ENCODE data around the gene KAZN. TPM values are rescaled to one million over a fixed set of nuclear protein-coding genes. Genes with fewer than 3 reads are reported as not detected.

The KAZN gene
- polyA plus RNA-seq, 1 donor from 2014 or later = 20.6 TPM

- no peak overlapping the region for H2AFZ ChIP-seq (ENCODE audit: low read depth, low read length)
- TF ChIP-seq POLR2AphosphoS5 (IDR thresholded peaks at IDR 0.05) (no peak), MXI1 (conservative IDR thresholded peaks at IDR 0.05; ENCODE audit: poor library complexity, severe bottlenecking) (no peak)
- no peaks in the 10 kb centered on the region for H4K20me1 ChIP-seq (ENCODE audit: insufficient read depth)
- H3K9ac ChIP-seq (ENCODE audit: low read length) = no peak overlapping the region
- H3K27ac ChIP-seq (ENCODE audit: low read length) = no peak overlapping the region
- no peaks in the 10 kb centered on the region for H3K9me2 ChIP-seq (ENCODE audit: insufficient read depth, low read length)
- no peak overlapping the region for H3K4me3 ChIP-seq (ENCODE audit: low read length)
- no peaks in the 10 kb centered on the region for H3K9me3 ChIP-seq (ENCODE audit: low read length)
- H3K27me3 ChIP-seq (ENCODE audit: insufficient read depth, low read depth, low read length) = no peaks in the 10 kb centered on the region
- no peaks in the 10 kb centered on the region for H3F3A ChIP-seq (ENCODE audit: insufficient read depth, low read length, poor library complexity, severe bottlenecking)
- no peaks in the 10 kb centered on the region for H3K79me2 ChIP-seq (replicated peaks; ENCODE audit: insufficient read depth, low read length)
- no peaks in the 10 kb centered on the region for H3K36me3 ChIP-seq (ENCODE audit: insufficient read depth, low read length)
- no peak overlapping the region for H3K4me2 ChIP-seq (ENCODE audit: low read length)
These were observed 430.1 kb downstream of the KAZN start for GRCh38 chr1:15028616-15029015.

GRCh38 chr1:15029036-15029435 lies 430.6 kb downstream of the KAZN start:
- Histone ChIP-seq H4K20me1 (ENCODE audit: insufficient read depth) (no peaks in the 10 kb centered on the region), H3F3A (ENCODE audit: insufficient read depth, low read length, poor library complexity, severe bottlenecking) (no peaks in the 10 kb centered on the region), H3K27ac (ENCODE audit: low read length) (no peak overlapping the region), H3K4me3 (ENCODE audit: low read length) (no peak overlapping the region), H3K4me2 (ENCODE audit: low read length) (no peak overlapping the region), H3K36me3 (ENCODE audit: insufficient read depth, low read length) (no peaks in the 10 kb centered on the region), H3K9ac (ENCODE audit: low read length) (no peak overlapping the region), H3K9me3 (ENCODE audit: low read length) (no peaks in the 10 kb centered on the region), H3K9me2 (ENCODE audit: insufficient read depth, low read length) (no peaks in the 10 kb centered on the region), H3K79me2 (replicated peaks; ENCODE audit: insufficient read depth, low read length) (no peaks in the 10 kb centered on the region), H2AFZ (ENCODE audit: low read depth, low read length) (no peak overlapping the region), H3K27me3 (ENCODE audit: insufficient read depth, low read depth, low read length) (no peaks in the 10 kb centered on the region)
- TF ChIP-seq REST (IDR thresholded peaks at IDR 0.05; ENCODE audit: borderline replicate concordance) = no peak
- TF ChIP-seq CTCF (IDR thresholded peaks at IDR 0.05; ENCODE audit: poor library complexity, severe bottlenecking) = no peak
- TF ChIP-seq POLR2AphosphoS5 (IDR thresholded peaks at IDR 0.05) = no peak
- no peak for TF ChIP-seq EZH2 (IDR thresholded peaks at IDR 0.05; ENCODE audit: borderline replicate concordance, insufficient read depth, low read length, poor library complexity, severe bottlenecking)
- no peak for TF ChIP-seq TAF1 (IDR thresholded peaks at IDR 0.05; ENCODE audit: low read depth)
- TF ChIP-seq RAD21 (conservative IDR thresholded peaks at IDR 0.05) = no peak
- TF ChIP-seq MXI1 (conservative IDR thresholded peaks at IDR 0.05; ENCODE audit: poor library complexity, severe bottlenecking) = no peak
- no peak for TF ChIP-seq EP300 (conservative IDR thresholded peaks at IDR 0.05; ENCODE audit: poor library complexity, severe bottlenecking)
- no peak for TF ChIP-seq SMC3 (conservative IDR thresholded peaks at IDR 0.05; ENCODE audit: poor library complexity)

GRCh38 chr1:15029786-15030185 lies 431.3 kb downstream of the KAZN start:
- no peaks in the 10 kb centered on the region for H4K20me1 ChIP-seq (ENCODE audit: insufficient read depth)
- no peaks in the 10 kb centered on the region for H3K79me2 ChIP-seq (replicated peaks; ENCODE audit: insufficient read depth, low read length)
- no peak overlapping the region for H3K9ac ChIP-seq (ENCODE audit: low read length)
- no peaks in the 10 kb centered on the region for H3K9me3 ChIP-seq (ENCODE audit: low read length)
- no peak overlapping the region for H2AFZ ChIP-seq (ENCODE audit: low read depth, low read length)
- H3K4me3 ChIP-seq (ENCODE audit: low read length) = no peak overlapping the region
- H3F3A ChIP-seq (ENCODE audit: insufficient read depth, low read length, poor library complexity, severe bottlenecking) = no peaks in the 10 kb centered on the region
- no peaks in the 10 kb centered on the region for H3K9me2 ChIP-seq (ENCODE audit: insufficient read depth, low read length)
- H3K36me3 ChIP-seq (ENCODE audit: insufficient read depth, low read length) = no peaks in the 10 kb centered on the region
- no peak overlapping the region for H3K27ac ChIP-seq (ENCODE audit: low read length)
- H3K4me2 ChIP-seq (ENCODE audit: low read length) = no peak overlapping the region
- no peak for TF ChIP-seq REST (IDR thresholded peaks at IDR 0.05; ENCODE audit: borderline replicate concordance)
- TF ChIP-seq MXI1 (conservative IDR thresholded peaks at IDR 0.05; ENCODE audit: poor library complexity, severe bottlenecking) = no peak
- no peak for TF ChIP-seq TAF1 (IDR thresholded peaks at IDR 0.05; ENCODE audit: low read depth)
- no peak for TF ChIP-seq EZH2 (IDR thresholded peaks at IDR 0.05; ENCODE audit: borderline replicate concordance, insufficient read depth, low read length, poor library complexity, severe bottlenecking)
- TF ChIP-seq CTCF (IDR thresholded peaks at IDR 0.05; ENCODE audit: poor library complexity, severe bottlenecking) = no peak
- TF ChIP-seq POLR2AphosphoS5 (IDR thresholded peaks at IDR 0.05) = no peak
- no peak for TF ChIP-seq RAD21 (conservative IDR thresholded peaks at IDR 0.05)
- no peak for TF ChIP-seq EP300 (conservative IDR thresholded peaks at IDR 0.05; ENCODE audit: poor library complexity, severe bottlenecking)
- no peaks in the 10 kb centered on the region for H3K27me3 ChIP-seq (ENCODE audit: insufficient read depth, low read depth, low read length)
